ENCODE measurements around the gene SYVN1. TPM values are rescaled to one million over a fixed set of nuclear protein-coding genes. Genes with fewer than 3 reads are reported as not detected.

Gene SYVN1
- total RNA-seq, 1 experiment from 2014 or later, result 34.8 TPM

DNA sequence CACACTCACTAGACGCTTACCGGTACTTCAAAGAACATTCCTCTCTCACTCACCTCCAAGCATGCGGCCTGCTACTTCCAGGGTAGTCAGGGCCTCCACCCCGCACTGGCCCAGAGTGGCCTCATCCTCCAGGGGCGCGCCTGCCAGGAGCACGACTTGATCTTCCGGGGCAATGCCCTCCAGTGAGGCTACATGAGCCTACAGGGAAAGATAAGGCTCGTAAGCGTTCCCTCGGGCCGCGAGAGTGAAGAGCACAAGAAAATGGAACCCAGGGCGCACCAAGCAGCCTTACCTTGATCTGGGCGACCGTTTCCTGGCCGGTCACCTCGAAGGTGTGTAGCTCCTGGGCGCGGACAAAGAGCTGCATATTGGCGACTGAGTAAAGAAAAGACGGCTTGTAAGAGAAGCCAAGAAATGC, 12.9 kb downstream of the SYVN1 start:
- Mint-ChIP-seq H3K36me3 (peaks cover 50% of the 10 kb centered on the region), H3K4me1 (peaks cover 17% of the 10 kb centered on the region), H3K4me3 (peak overlapping the region; percentile 99), H3K27me3 (ENCODE audit: low read depth) (no peaks in the 10 kb centered on the region), H3K9me3 (no peaks in the 10 kb centered on the region), H3K27ac (peak overlapping the region; percentile 100)
- no peak for DNase-seq (ENCODE audit: low spot score)
- POLR2A ChIA-PET, result interaction anchor here (0.5 to 2.4 kb wide), 9 partner anchors 9 to 381 kb away, joined by 3 to 19 read pairs (median 4); partner anchors contain the start of genes ARL2, CAPN1, SYVN1 and TM7SF2
- no peak for ATAC-seq
- CTCF ChIA-PET, result interaction anchor here (0.9 to 5.7 kb wide), 12 partner anchors 9 to 334 kb away, joined by 3 to 56 read pairs (median 6); partner anchors contain the start of genes ARL2, BATF2, CAPN1 and CDC42EP2
- TF ChIP-seq, protein P1, sequence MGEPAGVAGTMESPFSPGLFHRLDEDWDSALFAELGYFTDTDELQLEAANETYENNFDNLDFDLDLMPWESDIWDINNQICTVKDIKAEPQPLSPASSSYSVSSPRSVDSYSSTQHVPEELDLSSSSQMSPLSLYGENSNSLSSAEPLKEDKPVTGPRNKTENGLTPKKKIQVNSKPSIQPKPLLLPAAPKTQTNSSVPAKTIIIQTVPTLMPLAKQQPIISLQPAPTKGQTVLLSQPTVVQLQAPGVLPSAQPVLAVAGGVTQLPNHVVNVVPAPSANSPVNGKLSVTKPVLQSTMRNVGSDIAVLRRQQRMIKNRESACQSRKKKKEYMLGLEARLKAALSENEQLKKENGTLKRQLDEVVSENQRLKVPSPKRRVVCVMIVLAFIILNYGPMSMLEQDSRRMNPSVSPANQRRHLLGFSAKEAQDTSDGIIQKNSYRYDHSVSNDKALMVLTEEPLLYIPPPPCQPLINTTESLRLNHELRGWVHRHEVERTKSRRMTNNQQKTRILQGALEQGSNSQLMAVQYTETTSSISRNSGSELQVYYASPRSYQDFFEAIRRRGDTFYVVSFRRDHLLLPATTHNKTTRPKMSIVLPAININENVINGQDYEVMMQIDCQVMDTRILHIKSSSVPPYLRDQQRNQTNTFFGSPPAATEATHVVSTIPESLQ (CRISPR knock-in tag; IDR thresholded peaks at IDR 0.05), result no peak
- TF ChIP-seq, protein P2, sequence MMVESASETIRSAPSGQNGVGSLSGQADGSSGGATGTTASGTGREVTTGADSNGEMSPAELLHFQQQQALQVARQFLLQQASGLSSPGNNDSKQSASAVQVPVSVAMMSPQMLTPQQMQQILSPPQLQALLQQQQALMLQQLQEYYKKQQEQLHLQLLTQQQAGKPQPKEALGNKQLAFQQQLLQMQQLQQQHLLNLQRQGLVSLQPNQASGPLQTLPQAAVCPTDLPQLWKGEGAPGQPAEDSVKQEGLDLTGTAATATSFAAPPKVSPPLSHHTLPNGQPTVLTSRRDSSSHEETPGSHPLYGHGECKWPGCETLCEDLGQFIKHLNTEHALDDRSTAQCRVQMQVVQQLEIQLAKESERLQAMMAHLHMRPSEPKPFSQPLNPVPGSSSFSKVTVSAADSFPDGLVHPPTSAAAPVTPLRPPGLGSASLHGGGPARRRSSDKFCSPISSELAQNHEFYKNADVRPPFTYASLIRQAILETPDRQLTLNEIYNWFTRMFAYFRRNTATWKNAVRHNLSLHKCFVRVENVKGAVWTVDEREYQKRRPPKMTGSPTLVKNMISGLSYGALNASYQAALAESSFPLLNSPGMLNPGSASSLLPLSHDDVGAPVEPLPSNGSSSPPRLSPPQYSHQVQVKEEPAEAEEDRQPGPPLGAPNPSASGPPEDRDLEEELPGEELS (CRISPR knock-in tag; IDR thresholded peaks at IDR 0.05), result no peak
- TF ChIP-seq, protein P3, sequence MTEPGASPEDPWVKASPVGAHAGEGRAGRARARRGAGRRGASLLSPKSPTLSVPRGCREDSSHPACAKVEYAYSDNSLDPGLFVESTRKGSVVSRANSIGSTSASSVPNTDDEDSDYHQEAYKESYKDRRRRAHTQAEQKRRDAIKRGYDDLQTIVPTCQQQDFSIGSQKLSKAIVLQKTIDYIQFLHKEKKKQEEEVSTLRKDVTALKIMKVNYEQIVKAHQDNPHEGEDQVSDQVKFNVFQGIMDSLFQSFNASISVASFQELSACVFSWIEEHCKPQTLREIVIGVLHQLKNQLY (CRISPR knock-in tag; IDR thresholded peaks at IDR 0.05), result no peak
- TF ChIP-seq GTF2I (CRISPR knock-in tag; conservative IDR thresholded peaks at IDR 0.05) (no peak), ATF1 (CRISPR knock-in tag; IDR thresholded peaks at IDR 0.05) (no peak), SMAD3 (CRISPR knock-in tag; IDR thresholded peaks at IDR 0.05; ENCODE audit: borderline replicate concordance) (no peak), NR2C2 (CRISPR knock-in tag; IDR thresholded peaks at IDR 0.05) (0 out of 2 replicates have a peak, but pooled peaks have one; percentile 10), ZNF232 (CRISPR knock-in tag; IDR thresholded peaks at IDR 0.05) (no peak), ZNF263 (CRISPR knock-in tag; IDR thresholded peaks at IDR 0.05; ENCODE audit: low read depth) (no peak), NFYB (CRISPR knock-in tag; conservative IDR thresholded peaks at IDR 0.05; ENCODE audit: low read depth) (no peak)
- TF ChIP-seq, protein P4, sequence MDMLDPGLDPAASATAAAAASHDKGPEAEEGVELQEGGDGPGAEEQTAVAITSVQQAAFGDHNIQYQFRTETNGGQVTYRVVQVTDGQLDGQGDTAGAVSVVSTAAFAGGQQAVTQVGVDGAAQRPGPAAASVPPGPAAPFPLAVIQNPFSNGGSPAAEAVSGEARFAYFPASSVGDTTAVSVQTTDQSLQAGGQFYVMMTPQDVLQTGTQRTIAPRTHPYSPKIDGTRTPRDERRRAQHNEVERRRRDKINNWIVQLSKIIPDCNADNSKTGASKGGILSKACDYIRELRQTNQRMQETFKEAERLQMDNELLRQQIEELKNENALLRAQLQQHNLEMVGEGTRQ (CRISPR knock-in tag; IDR thresholded peaks at IDR 0.05), result no peak
- TF ChIP-seq, protein P5, sequence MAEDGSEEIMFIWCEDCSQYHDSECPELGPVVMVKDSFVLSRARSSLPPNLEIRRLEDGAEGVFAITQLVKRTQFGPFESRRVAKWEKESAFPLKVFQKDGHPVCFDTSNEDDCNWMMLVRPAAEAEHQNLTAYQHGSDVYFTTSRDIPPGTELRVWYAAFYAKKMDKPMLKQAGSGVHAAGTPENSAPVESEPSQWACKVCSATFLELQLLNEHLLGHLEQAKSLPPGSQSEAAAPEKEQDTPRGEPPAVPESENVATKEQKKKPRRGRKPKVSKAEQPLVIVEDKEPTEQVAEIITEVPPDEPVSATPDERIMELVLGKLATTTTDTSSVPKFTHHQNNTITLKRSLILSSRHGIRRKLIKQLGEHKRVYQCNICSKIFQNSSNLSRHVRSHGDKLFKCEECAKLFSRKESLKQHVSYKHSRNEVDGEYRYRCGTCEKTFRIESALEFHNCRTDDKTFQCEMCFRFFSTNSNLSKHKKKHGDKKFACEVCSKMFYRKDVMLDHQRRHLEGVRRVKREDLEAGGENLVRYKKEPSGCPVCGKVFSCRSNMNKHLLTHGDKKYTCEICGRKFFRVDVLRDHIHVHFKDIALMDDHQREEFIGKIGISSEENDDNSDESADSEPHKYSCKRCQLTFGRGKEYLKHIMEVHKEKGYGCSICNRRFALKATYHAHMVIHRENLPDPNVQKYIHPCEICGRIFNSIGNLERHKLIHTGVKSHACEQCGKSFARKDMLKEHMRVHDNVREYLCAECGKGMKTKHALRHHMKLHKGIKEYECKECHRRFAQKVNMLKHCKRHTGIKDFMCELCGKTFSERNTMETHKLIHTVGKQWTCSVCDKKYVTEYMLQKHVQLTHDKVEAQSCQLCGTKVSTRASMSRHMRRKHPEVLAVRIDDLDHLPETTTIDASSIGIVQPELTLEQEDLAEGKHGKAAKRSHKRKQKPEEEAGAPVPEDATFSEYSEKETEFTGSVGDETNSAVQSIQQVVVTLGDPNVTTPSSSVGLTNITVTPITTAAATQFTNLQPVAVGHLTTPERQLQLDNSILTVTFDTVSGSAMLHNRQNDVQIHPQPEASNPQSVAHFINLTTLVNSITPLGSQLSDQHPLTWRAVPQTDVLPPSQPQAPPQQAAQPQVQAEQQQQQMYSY (CRISPR knock-in tag; IDR thresholded peaks at IDR 0.05), result 0 out of 2 replicates have a peak, but pooled peaks have one; percentile 16
- TF ChIP-seq, protein P6, sequence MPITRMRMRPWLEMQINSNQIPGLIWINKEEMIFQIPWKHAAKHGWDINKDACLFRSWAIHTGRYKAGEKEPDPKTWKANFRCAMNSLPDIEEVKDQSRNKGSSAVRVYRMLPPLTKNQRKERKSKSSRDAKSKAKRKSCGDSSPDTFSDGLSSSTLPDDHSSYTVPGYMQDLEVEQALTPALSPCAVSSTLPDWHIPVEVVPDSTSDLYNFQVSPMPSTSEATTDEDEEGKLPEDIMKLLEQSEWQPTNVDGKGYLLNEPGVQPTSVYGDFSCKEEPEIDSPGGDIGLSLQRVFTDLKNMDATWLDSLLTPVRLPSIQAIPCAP (CRISPR knock-in tag; IDR thresholded peaks at IDR 0.05), result no peak
- TF ChIP-seq, protein P7, sequence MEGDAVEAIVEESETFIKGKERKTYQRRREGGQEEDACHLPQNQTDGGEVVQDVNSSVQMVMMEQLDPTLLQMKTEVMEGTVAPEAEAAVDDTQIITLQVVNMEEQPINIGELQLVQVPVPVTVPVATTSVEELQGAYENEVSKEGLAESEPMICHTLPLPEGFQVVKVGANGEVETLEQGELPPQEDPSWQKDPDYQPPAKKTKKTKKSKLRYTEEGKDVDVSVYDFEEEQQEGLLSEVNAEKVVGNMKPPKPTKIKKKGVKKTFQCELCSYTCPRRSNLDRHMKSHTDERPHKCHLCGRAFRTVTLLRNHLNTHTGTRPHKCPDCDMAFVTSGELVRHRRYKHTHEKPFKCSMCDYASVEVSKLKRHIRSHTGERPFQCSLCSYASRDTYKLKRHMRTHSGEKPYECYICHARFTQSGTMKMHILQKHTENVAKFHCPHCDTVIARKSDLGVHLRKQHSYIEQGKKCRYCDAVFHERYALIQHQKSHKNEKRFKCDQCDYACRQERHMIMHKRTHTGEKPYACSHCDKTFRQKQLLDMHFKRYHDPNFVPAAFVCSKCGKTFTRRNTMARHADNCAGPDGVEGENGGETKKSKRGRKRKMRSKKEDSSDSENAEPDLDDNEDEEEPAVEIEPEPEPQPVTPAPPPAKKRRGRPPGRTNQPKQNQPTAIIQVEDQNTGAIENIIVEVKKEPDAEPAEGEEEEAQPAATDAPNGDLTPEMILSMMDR (IDR thresholded peaks at IDR 0.05), result no peak
- TF ChIP-seq, protein P8, sequence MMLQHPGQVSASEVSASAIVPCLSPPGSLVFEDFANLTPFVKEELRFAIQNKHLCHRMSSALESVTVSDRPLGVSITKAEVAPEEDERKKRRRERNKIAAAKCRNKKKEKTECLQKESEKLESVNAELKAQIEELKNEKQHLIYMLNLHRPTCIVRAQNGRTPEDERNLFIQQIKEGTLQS (CRISPR knock-in tag; conservative IDR thresholded peaks at IDR 0.05), result 0 out of 2 replicates have a peak, but pooled peaks have one; percentile 31
- TF ChIP-seq, protein P9, sequence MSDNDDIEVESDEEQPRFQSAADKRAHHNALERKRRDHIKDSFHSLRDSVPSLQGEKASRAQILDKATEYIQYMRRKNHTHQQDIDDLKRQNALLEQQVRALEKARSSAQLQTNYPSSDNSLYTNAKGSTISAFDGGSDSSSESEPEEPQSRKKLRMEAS (CRISPR knock-in tag; IDR thresholded peaks at IDR 0.05), result no peak
- TF ChIP-seq, protein P10, sequence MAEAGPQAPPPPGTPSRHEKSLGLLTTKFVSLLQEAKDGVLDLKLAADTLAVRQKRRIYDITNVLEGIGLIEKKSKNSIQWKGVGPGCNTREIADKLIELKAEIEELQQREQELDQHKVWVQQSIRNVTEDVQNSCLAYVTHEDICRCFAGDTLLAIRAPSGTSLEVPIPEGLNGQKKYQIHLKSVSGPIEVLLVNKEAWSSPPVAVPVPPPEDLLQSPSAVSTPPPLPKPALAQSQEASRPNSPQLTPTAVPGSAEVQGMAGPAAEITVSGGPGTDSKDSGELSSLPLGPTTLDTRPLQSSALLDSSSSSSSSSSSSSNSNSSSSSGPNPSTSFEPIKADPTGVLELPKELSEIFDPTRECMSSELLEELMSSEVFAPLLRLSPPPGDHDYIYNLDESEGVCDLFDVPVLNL (CRISPR knock-in tag; IDR thresholded peaks at IDR 0.05; ENCODE audit: borderline replicate concordance, low read depth), result no peak
- TF ChIP-seq, protein P11, sequence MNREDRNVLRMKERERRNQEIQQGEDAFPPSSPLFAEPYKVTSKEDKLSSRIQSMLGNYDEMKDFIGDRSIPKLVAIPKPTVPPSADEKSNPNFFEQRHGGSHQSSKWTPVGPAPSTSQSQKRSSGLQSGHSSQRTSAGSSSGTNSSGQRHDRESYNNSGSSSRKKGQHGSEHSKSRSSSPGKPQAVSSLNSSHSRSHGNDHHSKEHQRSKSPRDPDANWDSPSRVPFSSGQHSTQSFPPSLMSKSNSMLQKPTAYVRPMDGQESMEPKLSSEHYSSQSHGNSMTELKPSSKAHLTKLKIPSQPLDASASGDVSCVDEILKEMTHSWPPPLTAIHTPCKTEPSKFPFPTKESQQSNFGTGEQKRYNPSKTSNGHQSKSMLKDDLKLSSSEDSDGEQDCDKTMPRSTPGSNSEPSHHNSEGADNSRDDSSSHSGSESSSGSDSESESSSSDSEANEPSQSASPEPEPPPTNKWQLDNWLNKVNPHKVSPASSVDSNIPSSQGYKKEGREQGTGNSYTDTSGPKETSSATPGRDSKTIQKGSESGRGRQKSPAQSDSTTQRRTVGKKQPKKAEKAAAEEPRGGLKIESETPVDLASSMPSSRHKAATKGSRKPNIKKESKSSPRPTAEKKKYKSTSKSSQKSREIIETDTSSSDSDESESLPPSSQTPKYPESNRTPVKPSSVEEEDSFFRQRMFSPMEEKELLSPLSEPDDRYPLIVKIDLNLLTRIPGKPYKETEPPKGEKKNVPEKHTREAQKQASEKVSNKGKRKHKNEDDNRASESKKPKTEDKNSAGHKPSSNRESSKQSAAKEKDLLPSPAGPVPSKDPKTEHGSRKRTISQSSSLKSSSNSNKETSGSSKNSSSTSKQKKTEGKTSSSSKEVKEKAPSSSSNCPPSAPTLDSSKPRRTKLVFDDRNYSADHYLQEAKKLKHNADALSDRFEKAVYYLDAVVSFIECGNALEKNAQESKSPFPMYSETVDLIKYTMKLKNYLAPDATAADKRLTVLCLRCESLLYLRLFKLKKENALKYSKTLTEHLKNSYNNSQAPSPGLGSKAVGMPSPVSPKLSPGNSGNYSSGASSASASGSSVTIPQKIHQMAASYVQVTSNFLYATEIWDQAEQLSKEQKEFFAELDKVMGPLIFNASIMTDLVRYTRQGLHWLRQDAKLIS (CRISPR knock-in tag; IDR thresholded peaks at IDR 0.05; ENCODE audit: borderline replicate concordance), result no peak
